Neuronal stem cell (in vitro differentiated cells): ENCODE results near the gene GPN2.

ENCODE experiments used
- DNase-seq: peaks from one replicate; pipeline ENCODE4 v3.0.0-alpha.2; 2013; ENCODE audit warnings: low spot score
- H2AFZ ChIP-seq: one replicate; pipeline ENCODE4 v1.6.1; 2013; ENCODE audit warnings: mild to moderate bottlenecking, low read length, inconsistent platforms
- H2AK5ac ChIP-seq: 2 replicates; pipeline ENCODE4 v1.6.1; 2013; ENCODE audit warnings: low read depth, mild to moderate bottlenecking, inconsistent platforms, low read length, moderate library complexity, mixed read lengths
- H2BK120ac ChIP-seq: 2 replicates; pipeline ENCODE4 v1.6.1; 2013; ENCODE audit warnings: low read depth, mild to moderate bottlenecking, inconsistent platforms, low read length, moderate library complexity, mixed read lengths
- H2BK12ac ChIP-seq: one replicate; pipeline ENCODE4 v1.6.1; 2013; ENCODE audit warnings: low read length, inconsistent platforms
- H2BK15ac ChIP-seq: 2 replicates; pipeline ENCODE4 v1.6.1; 2013; ENCODE audit warnings: mild to moderate bottlenecking, low read length, inconsistent platforms, mixed read lengths
- H2BK5ac ChIP-seq: one replicate; pipeline ENCODE4 v1.6.1; 2013; ENCODE audit warnings: inconsistent platforms, mild to moderate bottlenecking, low read length, moderate library complexity
- H3K14ac ChIP-seq: one replicate; pipeline ENCODE4 v1.6.1; 2013; ENCODE audit warnings: low read length, inconsistent platforms
- H3K18ac ChIP-seq: 2 replicates; pipeline ENCODE4 v1.6.1; 2013; ENCODE audit warnings: low read length, inconsistent platforms
- H3K23ac ChIP-seq: 2 replicates; pipeline ENCODE4 v1.6.1; 2013; ENCODE audit warnings: low read depth, mild to moderate bottlenecking, mixed read lengths, low read length, inconsistent platforms; ENCODE audit not compliant: poor library complexity
- H3K27ac ChIP-seq: replicated peaks from 3 replicates; pipeline ENCODE4 v1.5.1; 2013; ENCODE audit warnings: low read length, inconsistent platforms
- H3K27me3 ChIP-seq, 3 experiments: 2 replicates each; pipeline ENCODE4 v1.6.1; 2013; ENCODE audit warnings: low read length in 3 of 3, mild to moderate bottlenecking in 2 of 3, inconsistent platforms in 1 of 3, low read depth in 1 of 3, mixed read lengths in 1 of 3, moderate library complexity in 1 of 3; ENCODE audit not compliant: control insufficient read depth in 3 of 3, insufficient read depth in 3 of 3
- H3K36me3 ChIP-seq, 2 donors: replicated peaks in 1 of 2; 2 replicates each; pipeline ENCODE4 v1.6.1; 2013; ENCODE audit warnings: low read length in 2 of 2; ENCODE audit not compliant: control insufficient read depth in 2 of 2, insufficient read depth in 2 of 2
- H3K4ac ChIP-seq: 2 replicates; pipeline ENCODE4 v1.6.1; 2013; ENCODE audit warnings: inconsistent platforms, mild to moderate bottlenecking, low read length, moderate library complexity
- H3K4me1 ChIP-seq, 2 donors: 1 replicate in 1 of 2; 2 replicates in 1 of 2; pipeline ENCODE4 v1.6.1; 2013; ENCODE audit warnings: low read length in 2 of 2, low read depth in 1 of 2; ENCODE audit not compliant: control insufficient read depth in 2 of 2, insufficient read depth in 1 of 2
- H3K4me2 ChIP-seq: one replicate; pipeline ENCODE4 v1.6.1; 2013; ENCODE audit warnings: mild to moderate bottlenecking, low read length, inconsistent platforms; ENCODE audit not compliant: insufficient read depth, poor library complexity, severe bottlenecking
- H3K4me3 ChIP-seq, 2 donors: 2 replicates each; pipeline ENCODE4 v1.5.1; 2013; ENCODE audit warnings: low read length in 2 of 2, mild to moderate bottlenecking in 2 of 2, inconsistent platforms in 1 of 2, moderate library complexity in 1 of 2
- H3K79me1 ChIP-seq: one replicate; pipeline ENCODE4 v1.6.1; 2013; ENCODE audit warnings: low read depth, mild to moderate bottlenecking, inconsistent platforms, low read length, moderate library complexity
- H3K9ac ChIP-seq: one replicate; pipeline ENCODE4 v1.6.1; 2013; ENCODE audit warnings: mild to moderate bottlenecking, low read depth, low read length, inconsistent platforms; ENCODE audit not compliant: poor library complexity
- H3K9me3 ChIP-seq, 2 donors: replicated peaks in 1 of 2; 2 replicates each; pipeline versions ENCODE3 to v1.6.1; 2013; ENCODE audit warnings: low read length in 2 of 2, mild to moderate bottlenecking in 2 of 2, inconsistent platforms in 1 of 2, low read depth in 1 of 2, mixed read lengths in 1 of 2, moderate library complexity in 1 of 2; ENCODE audit not compliant: control insufficient read depth in 2 of 2, insufficient read depth in 1 of 2
- H4K8ac ChIP-seq: one replicate; pipeline ENCODE4 v1.6.1; 2013; ENCODE audit warnings: low read depth, mild to moderate bottlenecking, inconsistent platforms, low read length, moderate library complexity
- H4K91ac ChIP-seq: one replicate; pipeline ENCODE4 v1.6.1; 2013; ENCODE audit warnings: low read length, low read depth, mild to moderate bottlenecking, inconsistent platforms; ENCODE audit not compliant: poor library complexity
- WGBS, 2 donors: extraction: QIAGEN DNeasy Blood & Tissue Kit; methylation state at CpG; one replicate each; pipeline ENCODE4 v1.1.7; 2013; ENCODE audit warnings: missing lambda C conversion rate in 2 of 2, mixed read lengths in 1 of 2; ENCODE audit not compliant: insufficient read length in 2 of 2, insufficient replicate concordance in 1 of 2; ENCODE audit errors: extremely low coverage in 2 of 2; 5-methylcytosine and 5-hydroxymethylcytosine counted together

Gene GPN2

DNA sequence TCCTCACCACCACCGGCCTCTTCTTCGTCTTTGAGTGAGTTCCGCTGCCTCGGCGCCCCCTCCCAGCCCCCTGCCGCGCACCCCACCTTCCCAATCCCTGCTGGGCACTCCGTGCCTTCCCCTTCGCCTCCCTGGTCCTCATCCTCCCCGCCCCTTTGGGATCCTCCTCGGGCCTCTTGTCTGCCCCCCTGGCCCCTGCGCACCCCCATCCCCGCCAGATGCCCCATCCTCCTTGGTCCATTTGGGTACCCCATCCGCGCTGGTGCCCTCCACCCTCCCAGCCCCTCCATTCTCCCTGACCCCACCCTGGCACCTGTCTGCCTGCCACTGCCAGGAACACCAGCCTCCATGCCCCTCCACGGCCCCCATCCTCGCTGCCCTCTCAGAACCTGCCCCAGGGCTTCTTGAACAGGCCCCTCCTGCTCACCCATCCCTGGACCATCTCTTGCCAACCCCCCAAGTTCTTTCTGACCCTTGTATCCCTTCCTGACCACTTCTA is 62.9 kb downstream of the GPN2 start:
- no peak overlapping the region for H2BK5ac ChIP-seq
- H3K4me3 ChIP-seq: peak overlapping the region; percentile 77 to 91
- no peak overlapping the region for H4K91ac ChIP-seq
- H3K18ac ChIP-seq: peak overlapping the region; percentile 92
- H4K8ac ChIP-seq: peak overlapping the region; percentile 54
- peak overlapping the region; percentile 44 for H2BK15ac ChIP-seq
- H2AFZ ChIP-seq: peak overlapping the region; percentile 79
- no peak overlapping the region for H2BK120ac ChIP-seq
- peak overlapping the region; percentile 94 for H2AK5ac ChIP-seq
- peaks cover 6 to 32% of the 10 kb centered on the region in 2 donors for H3K36me3 ChIP-seq
- H3K4me1 ChIP-seq: peaks cover 5 to 19% of the 10 kb centered on the region in 2 donors
- no peak overlapping the region for H3K4ac ChIP-seq
- DNase-seq: no peak
- H3K23ac ChIP-seq: peak overlapping the region; percentile 92
- H3K14ac ChIP-seq: peak overlapping the region; percentile 94
- no peak overlapping the region for H3K27ac ChIP-seq
- H3K27me3 ChIP-seq: no peaks in the 10 kb centered on the region
- peaks cover 28% of the 10 kb centered on the region for H3K79me1 ChIP-seq
- H3K4me2 ChIP-seq: peak overlapping the region; percentile 72
- no CpG with 5 or more reads among the region's 17 CpGs for WGBS, 2 donors
- H3K9ac ChIP-seq: peak overlapping the region; percentile 97
- H3K9me3 ChIP-seq: peaks cover 0 to 1% of the 10 kb centered on the region in 2 donors
- H2BK12ac ChIP-seq: no peak overlapping the region

DNA sequence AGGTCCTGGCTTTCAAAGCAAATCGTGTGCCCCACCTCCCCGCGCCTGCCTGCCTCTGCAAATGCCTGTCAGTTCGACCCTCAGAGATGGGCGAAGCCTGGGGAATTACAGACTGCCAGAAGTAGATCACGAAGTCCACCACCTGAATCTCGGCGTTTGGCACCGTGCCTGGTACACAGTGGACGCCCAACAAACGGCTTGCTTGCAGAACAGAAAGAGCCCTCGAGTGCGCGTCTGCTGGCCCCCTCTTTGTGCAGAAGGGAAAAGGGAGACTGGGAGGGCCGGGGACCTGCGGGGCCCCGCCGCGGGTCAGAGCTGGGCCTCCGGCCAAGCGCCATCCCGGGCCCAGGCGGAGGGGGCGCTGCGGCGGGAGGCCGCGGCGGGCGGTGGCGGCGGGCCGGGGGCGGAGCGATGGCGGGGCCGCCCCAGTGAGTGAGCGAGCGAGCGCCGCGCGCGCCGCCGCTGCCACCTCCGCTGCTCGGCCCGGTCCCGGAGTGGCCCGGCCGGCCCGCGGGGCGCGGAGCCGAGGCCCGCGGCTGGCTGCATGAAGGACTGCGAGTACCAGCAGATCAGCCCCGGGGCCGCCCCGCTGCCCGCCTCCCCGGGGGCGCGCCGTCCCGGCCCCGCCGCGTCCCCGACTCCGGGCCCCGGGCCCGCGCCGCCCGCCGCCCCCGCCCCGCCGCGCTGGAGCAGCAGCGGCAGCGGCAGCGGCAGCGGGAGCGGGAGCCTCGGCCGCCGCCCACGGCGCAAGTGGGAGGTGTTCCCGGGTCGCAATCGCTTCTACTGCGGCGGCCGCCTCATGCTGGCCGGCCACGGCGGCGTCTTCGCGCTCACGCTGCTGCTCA is 63.6 kb downstream of the GPN2 start, which contains the start of gene ZDHHC18:
TSS of gene ZDHHC18 (plus strand) at position 428 of the 845 bp plus-strand sequence. CDS start at position 545, 117 bp downstream.
- WGBS, 2 donors: no CpG with 5 or more reads among the region's 107 CpGs

More for the DNA sequence above, 63.6 kb downstream of the GPN2 start, which contains the start of gene ZDHHC18:
- H3K23ac ChIP-seq: peak within 1 kb of the TSS; percentile 92
- peak within 1 kb of the TSS; percentile 53 for H2BK15ac ChIP-seq
- H3K14ac ChIP-seq: peak within 1 kb of the TSS; percentile 94
- peak within 1 kb of the TSS; percentile 77 to 91 for H3K4me3 ChIP-seq
- H2BK120ac ChIP-seq: peak within 1 kb of the TSS; percentile 27
- no peak within 1 kb of the TSS for H2BK5ac ChIP-seq
- H2AFZ ChIP-seq: peak within 1 kb of the TSS; percentile 98
- no peak within 1 kb of the TSS for H2BK12ac ChIP-seq
- peaks cover 5 to 19% of the 10 kb centered on the region in 2 donors for H3K4me1 ChIP-seq
- H3K9me3 ChIP-seq: peaks cover 0 to 1% of the 10 kb centered on the region in 2 donors
- H3K9ac ChIP-seq: peak within 1 kb of the TSS; percentile 97
- no peaks in the 10 kb centered on the region for H3K27me3 ChIP-seq
- peaks cover 3 to 25% of the 10 kb centered on the region in 2 donors for H3K36me3 ChIP-seq
- no peak within 1 kb of the TSS for H3K4ac ChIP-seq
- peak within 1 kb of the TSS; percentile 92 for H3K18ac ChIP-seq
- peaks cover 25% of the 10 kb centered on the region for H3K79me1 ChIP-seq
- H3K27ac ChIP-seq: no peak within 1 kb of the TSS
- peak within 1 kb of the TSS; percentile 86 for H4K91ac ChIP-seq
- peak; percentile 63 for DNase-seq
- H2AK5ac ChIP-seq: peak within 1 kb of the TSS; percentile 94
- peak within 1 kb of the TSS; percentile 70 for H4K8ac ChIP-seq
- peak within 1 kb of the TSS; percentile 72 for H3K4me2 ChIP-seq
